ENCODE measurements around the gene LHFPL3. TPM values are rescaled to one million over a fixed set of nuclear protein-coding genes. Genes with fewer than 3 reads are reported as not detected.

The LHFPL3 gene
- total and polyA plus RNA-seq, 2 donors (not counting 1 experiment from before 2014, with no cell fraction given), result not detected

GRCh38 chr7:104317948-104318629 lies 10.3 kb upstream of the LHFPL3 start:
- CTCF ChIA-PET, result no interaction called here
- Histone ChIP-seq H3K4me2 (replicated peaks; ENCODE audit: low read depth, low read length, poor library complexity, severe bottlenecking) (no peak overlapping the region), H3K9ac (ENCODE audit: low read length) (no peak overlapping the region), H2AFZ (ENCODE audit: insufficient read depth, low read depth, low read length, poor library complexity, severe bottlenecking) (no peak overlapping the region), H3K79me2 (ENCODE audit: control insufficient read depth, insufficient read depth, low read length) (no peaks in the 10 kb centered on the region), H3K9me3 (ENCODE audit: control extremely low read depth in 1 of 3, control insufficient read depth in 2 of 3, insufficient read depth in 1 of 3, low read length in 2 of 3) (peaks cover 0 to 7% (median 4%) of the 10 kb centered on the region in 3 donors), H3K4me1 (ENCODE audit: control insufficient read depth in 2 of 2, insufficient read depth in 2 of 2, low read length in 2 of 2) (no peaks in the 10 kb centered on the region), H3K27me3 (replicated peaks in 1 of 4; ENCODE audit: control extremely low read depth in 1 of 4, control insufficient read depth in 3 of 4, insufficient read depth in 4 of 4, low read length in 3 of 4) (no peaks in the 10 kb centered on the region), H3K36me3 (replicated peaks in 1 of 2; ENCODE audit: control extremely low read depth in 1 of 2, control insufficient read depth in 1 of 2, extremely low read depth in 1 of 2, insufficient read depth in 2 of 2, low read length in 1 of 2) (no peaks in the 10 kb centered on the region), H4K20me1 (ENCODE audit: control insufficient read depth, insufficient read depth, low read length, poor library complexity, severe bottlenecking) (no peaks in the 10 kb centered on the region), H3K4me3 (ENCODE audit: control extremely low read depth in 1 of 5, extremely low read depth in 1 of 5, insufficient read depth in 1 of 5, low read depth in 2 of 5, low read length in 4 of 5) (no peak overlapping the region), H3K27ac (ENCODE audit: low read length in 2 of 2) (no peak overlapping the region)
- intact Hi-C loops (cut with micrococcal nuclease), result no loop called here
- TF ChIP-seq, protein P1, sequence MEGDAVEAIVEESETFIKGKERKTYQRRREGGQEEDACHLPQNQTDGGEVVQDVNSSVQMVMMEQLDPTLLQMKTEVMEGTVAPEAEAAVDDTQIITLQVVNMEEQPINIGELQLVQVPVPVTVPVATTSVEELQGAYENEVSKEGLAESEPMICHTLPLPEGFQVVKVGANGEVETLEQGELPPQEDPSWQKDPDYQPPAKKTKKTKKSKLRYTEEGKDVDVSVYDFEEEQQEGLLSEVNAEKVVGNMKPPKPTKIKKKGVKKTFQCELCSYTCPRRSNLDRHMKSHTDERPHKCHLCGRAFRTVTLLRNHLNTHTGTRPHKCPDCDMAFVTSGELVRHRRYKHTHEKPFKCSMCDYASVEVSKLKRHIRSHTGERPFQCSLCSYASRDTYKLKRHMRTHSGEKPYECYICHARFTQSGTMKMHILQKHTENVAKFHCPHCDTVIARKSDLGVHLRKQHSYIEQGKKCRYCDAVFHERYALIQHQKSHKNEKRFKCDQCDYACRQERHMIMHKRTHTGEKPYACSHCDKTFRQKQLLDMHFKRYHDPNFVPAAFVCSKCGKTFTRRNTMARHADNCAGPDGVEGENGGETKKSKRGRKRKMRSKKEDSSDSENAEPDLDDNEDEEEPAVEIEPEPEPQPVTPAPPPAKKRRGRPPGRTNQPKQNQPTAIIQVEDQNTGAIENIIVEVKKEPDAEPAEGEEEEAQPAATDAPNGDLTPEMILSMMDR (IDR thresholded peaks at IDR 0.05), result no peak
- TF ChIP-seq EZH2 (IDR thresholded peaks at IDR 0.05; ENCODE audit: borderline replicate concordance, insufficient read depth, low read depth, low read length, poor library complexity, severe bottlenecking), result no peak
- Mint-ChIP-seq H3K27ac (no peak overlapping the region), H3K4me3 (no peak overlapping the region), H3K27me3 (no peaks in the 10 kb centered on the region), H3K4me1 (no peaks in the 10 kb centered on the region), H3K9me3 (ENCODE audit: insufficient read depth) (peaks cover 6% of the 10 kb centered on the region)
- POLR2A ChIA-PET, result no interaction called here
- 74% methylated on average over 4 of the region's 5 CpGs for WGBS (ENCODE audit: insufficient coverage)
- no peak for DNase-seq
- ATAC-seq (ENCODE audit: low read depth), result no peak

DNA sequence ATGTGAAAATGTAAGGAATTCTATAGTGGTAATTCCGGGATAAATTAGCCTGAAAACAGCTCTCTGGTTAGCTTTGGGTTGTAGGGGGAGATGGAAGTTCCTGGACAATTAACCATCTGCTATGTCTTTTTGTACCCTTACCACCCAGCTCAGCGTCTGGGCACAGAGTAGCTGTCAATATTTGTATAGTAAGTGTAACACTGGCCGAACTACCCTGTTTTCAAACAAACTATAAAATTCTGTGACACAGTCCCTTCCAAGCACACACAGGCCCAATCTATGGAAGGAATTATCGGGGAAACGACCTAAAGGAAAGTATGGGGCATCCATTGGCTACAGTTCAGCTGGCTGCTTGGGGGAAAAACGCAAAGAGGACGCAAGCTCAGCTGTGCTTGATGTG lies 869 bp upstream of the LHFPL3 start:
- TF ChIP-seq, protein P1 (IDR thresholded peaks at IDR 0.05), result no peak
- TF ChIP-seq EZH2 (IDR thresholded peaks at IDR 0.05; ENCODE audit: borderline replicate concordance, insufficient read depth, low read depth, low read length, poor library complexity, severe bottlenecking), result no peak

More for the DNA sequence above, 869 bp upstream of the LHFPL3 start:
- ATAC-seq (ENCODE audit: low read depth) (no peak), DNase-seq (no peak)
- Histone ChIP-seq H3K4me2 (replicated peaks; ENCODE audit: low read depth, low read length, poor library complexity, severe bottlenecking) (no peak overlapping the region), H3K4me1 (ENCODE audit: control insufficient read depth in 2 of 2, insufficient read depth in 2 of 2, low read length in 2 of 2) (peaks cover 0 to 5% of the 10 kb centered on the region in 2 donors), H3K9me3 (ENCODE audit: control extremely low read depth in 1 of 3, control insufficient read depth in 2 of 3, insufficient read depth in 1 of 3, low read length in 2 of 3) (peaks cover 0 to 3% (median 0%) of the 10 kb centered on the region in 3 donors), H3K36me3 (replicated peaks in 1 of 2; ENCODE audit: control extremely low read depth in 1 of 2, control insufficient read depth in 1 of 2, extremely low read depth in 1 of 2, insufficient read depth in 2 of 2, low read length in 1 of 2) (no peaks in the 10 kb centered on the region), H3K27ac (ENCODE audit: low read length in 2 of 2) (no peak overlapping the region), H3K4me3 (ENCODE audit: control extremely low read depth in 1 of 5, extremely low read depth in 1 of 5, insufficient read depth in 1 of 5, low read depth in 2 of 5, low read length in 4 of 5) (no peak overlapping the region), H3K79me2 (ENCODE audit: control insufficient read depth, insufficient read depth, low read length) (no peaks in the 10 kb centered on the region), H3K27me3 (replicated peaks in 1 of 4; ENCODE audit: control extremely low read depth in 1 of 4, control insufficient read depth in 3 of 4, insufficient read depth in 4 of 4, low read length in 3 of 4) (peaks cover 0 to 14% (median 6%) of the 10 kb centered on the region in 4 experiments), H2AFZ (ENCODE audit: insufficient read depth, low read depth, low read length, poor library complexity, severe bottlenecking) (no peak overlapping the region), H4K20me1 (ENCODE audit: control insufficient read depth, insufficient read depth, low read length, poor library complexity, severe bottlenecking) (no peaks in the 10 kb centered on the region), H3K9ac (ENCODE audit: low read length) (no peak overlapping the region)
- peaks cover 12% of the 10 kb centered on the region for H3K4me1 Mint-ChIP-seq
- POLR2A ChIA-PET, result no interaction called here
- 47% methylated on average over 5 of the region's 7 CpGs for WGBS (ENCODE audit: insufficient coverage)
- no peak overlapping the region for H3K4me3 Mint-ChIP-seq
- CTCF ChIA-PET, result no interaction called here
- H3K27me3 Mint-ChIP-seq, result peaks cover 48% of the 10 kb centered on the region
- intact Hi-C loops (cut with micrococcal nuclease), result no loop called here
- no peaks in the 10 kb centered on the region for H3K9me3 Mint-ChIP-seq (ENCODE audit: insufficient read depth)
- no peak overlapping the region for H3K27ac Mint-ChIP-seq

Data from B cell (primary cell).